HepG2 (cell line): ENCODE results near the gene SAA4. TPM values are rescaled to one million over a fixed set of nuclear protein-coding genes. Genes with fewer than 3 reads are reported as not detected.

Source experiments
- ADNP ChIP-seq: sonication (generic); formaldehyde crosslinking; IDR thresholded peaks from 2 replicates; pipeline ENCODE4 v1.4.0; 2020; ENCODE audit warnings: missing genetic modification reagents
- ARNT ChIP-seq: fragments of 450-650 bp; IDR thresholded peaks from 2 replicates; pipeline ENCODE4 v1.6.1; 2017
- GLMP ChIP-seq: sonication (generic); formaldehyde crosslinking; IDR thresholded peaks from 2 replicates; pipeline ENCODE4 v1.9.0; 2021; ENCODE audit warnings: missing genetic modification reagents, mild to moderate bottlenecking, borderline replicate concordance
- NCOR1 ChIP-seq: fragments of 200-600 bp; sonication (generic); IDR thresholded peaks from 2 replicates; pipeline ENCODE4 v1.7.0; 2017; ENCODE audit warnings: antibody characterized with exemption, low read length, borderline replicate concordance
- NFATC3 ChIP-seq: sonication (generic); formaldehyde crosslinking; IDR thresholded peaks from 2 replicates; pipeline ENCODE4 v1.5.1; 2020; ENCODE audit warnings: mild to moderate bottlenecking, missing genetic modification reagents
- NKX3-1 ChIP-seq: sonication (generic); formaldehyde crosslinking; IDR thresholded peaks from 2 replicates; pipeline ENCODE4 v1.5.0; 2020; ENCODE audit warnings: missing genetic modification reagents
- NPAS2 ChIP-seq: sonication (generic); formaldehyde crosslinking; IDR thresholded peaks from 2 replicates; pipeline ENCODE4 v1.8.0; 2022; ENCODE audit warnings: mild to moderate bottlenecking, missing genetic modification reagents, borderline replicate concordance
- SPEN ChIP-seq: sonication (generic); formaldehyde crosslinking; IDR thresholded peaks from 2 replicates; pipeline ENCODE4 v1.5.1; 2020; ENCODE audit warnings: low read depth, mild to moderate bottlenecking, missing genetic modification reagents
- ZFP36L1 ChIP-seq: sonication (generic); formaldehyde crosslinking; IDR thresholded peaks from 2 replicates; pipeline ENCODE4 v1.8.0; 2022; ENCODE audit warnings: mild to moderate bottlenecking, missing genetic modification reagents, moderate library complexity
- ZFX ChIP-seq: sonication (generic); formaldehyde crosslinking; IDR thresholded peaks from 2 replicates; pipeline ENCODE4 v1.4.0; 2020; ENCODE audit warnings: mild to moderate bottlenecking, low read depth, missing genetic modification reagents, moderate library complexity
- ZNF263 ChIP-seq: sonication (generic); formaldehyde crosslinking; IDR thresholded peaks from 2 replicates; pipeline ENCODE4 v1.4.0; 2020; ENCODE audit warnings: missing genetic modification reagents
- ZNF547 ChIP-seq: sonication (generic); formaldehyde crosslinking; IDR thresholded peaks from 2 replicates; pipeline ENCODE4 v1.5.1; 2020; ENCODE audit warnings: mild to moderate bottlenecking, missing genetic modification reagents
- ZNF761 ChIP-seq: sonication (generic); formaldehyde crosslinking; conservative IDR thresholded peaks from 2 replicates; pipeline ENCODE4 v1.4.0; 2020; ENCODE audit warnings: mild to moderate bottlenecking, missing genetic modification reagents
- ZNF773 ChIP-seq: sonication (generic); formaldehyde crosslinking; IDR thresholded peaks from 2 replicates; pipeline ENCODE4 v1.4.0; 2020; ENCODE audit warnings: missing genetic modification reagents, borderline replicate concordance
- polyA plus RNA-seq, 8 experiments: library from polyadenylated mRNA; depleted of rRNA in 3 of 8; stranded (reverse) in 7 of 8; unstranded in 1 of 8; fragments of >200 nt; fragmentation: Illumina TruSeq in 4 of 8; extraction: Trizol in 4 of 8; gene quantifications; 2 replicates each; pipeline versions ENCODE4 v1.2.1 to v1.2.3, GENCODE V29; 2011 to 2016; ENCODE audit warnings: low read depth in 4 of 8, missing spikeins in 1 of 8, mixed read lengths in 1 of 8; ENCODE audit not compliant: insufficient read depth in 1 of 8
- total RNA-seq, 5 experiments: library from RNA; depleted of rRNA; stranded (reverse); fragments of >200 nt; fragmentation: Illumina TruSeq; extraction: Trizol; gene quantifications; 2 replicates each; pipeline ENCODE4 v1.2.3, GENCODE V29; 2016; ENCODE audit warnings: low read depth in 1 of 5
- TF ChIP-seq, protein P1 (sequence below): sonication (generic); formaldehyde crosslinking; IDR thresholded peaks from 2 replicates; pipeline ENCODE4 v1.5.0; 2020; ENCODE audit warnings: mild to moderate bottlenecking, missing genetic modification reagents
- TF ChIP-seq, protein P2 (sequence below): sonication (generic); formaldehyde crosslinking; IDR thresholded peaks from 2 replicates; pipeline ENCODE4 v1.4.0; 2020; ENCODE audit warnings: missing genetic modification reagents
- TF ChIP-seq, protein P3 (sequence below): sonication (generic); formaldehyde crosslinking; IDR thresholded peaks from 2 replicates; pipeline ENCODE4 v1.5.1; 2020; ENCODE audit warnings: missing genetic modification reagents, mild to moderate bottlenecking, borderline replicate concordance
- TF ChIP-seq, protein P4 (sequence below): sonication (generic); formaldehyde crosslinking; IDR thresholded peaks from 2 replicates; pipeline ENCODE4 v1.8.0; 2023; ENCODE audit warnings: mild to moderate bottlenecking, missing genetic modification reagents

The SAA4 gene
- total and polyA plus RNA-seq, 2 of the 13 experiments (the other 11 are each of a cell fraction or from before 2014, with no cell fraction given) = 53.4 to 253 TPM

GRCh38 chr11:18235394-18236334 lies 938 bp downstream of the SAA4 start (continued):
- TF ChIP-seq, protein P1, sequence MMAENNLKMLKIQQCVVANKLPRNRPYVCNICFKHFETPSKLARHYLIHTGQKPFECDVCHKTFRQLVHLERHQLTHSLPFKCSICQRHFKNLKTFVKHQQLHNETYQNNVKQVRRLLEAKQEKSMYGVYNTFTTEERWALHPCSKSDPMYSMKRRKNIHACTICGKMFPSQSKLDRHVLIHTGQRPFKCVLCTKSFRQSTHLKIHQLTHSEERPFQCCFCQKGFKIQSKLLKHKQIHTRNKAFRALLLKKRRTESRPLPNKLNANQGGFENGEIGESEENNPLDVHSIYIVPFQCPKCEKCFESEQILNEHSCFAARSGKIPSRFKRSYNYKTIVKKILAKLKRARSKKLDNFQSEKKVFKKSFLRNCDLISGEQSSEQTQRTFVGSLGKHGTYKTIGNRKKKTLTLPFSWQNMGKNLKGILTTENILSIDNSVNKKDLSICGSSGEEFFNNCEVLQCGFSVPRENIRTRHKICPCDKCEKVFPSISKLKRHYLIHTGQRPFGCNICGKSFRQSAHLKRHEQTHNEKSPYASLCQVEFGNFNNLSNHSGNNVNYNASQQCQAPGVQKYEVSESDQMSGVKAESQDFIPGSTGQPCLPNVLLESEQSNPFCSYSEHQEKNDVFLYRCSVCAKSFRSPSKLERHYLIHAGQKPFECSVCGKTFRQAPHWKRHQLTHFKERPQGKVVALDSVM (CRISPR knock-in tag) = peak; percentile 91
- TF ChIP-seq NFATC3 (CRISPR knock-in tag) (no peak), GLMP (CRISPR knock-in tag) (no peak), NPAS2 (no peak), SPEN (CRISPR knock-in tag) (no peak), NKX3-1 (CRISPR knock-in tag) (no peak), ARNT (no peak), ZNF547 (CRISPR knock-in tag) (no peak), ZNF773 (CRISPR knock-in tag) (no peak), ZNF761 (CRISPR knock-in tag) (no peak), ZFX (CRISPR knock-in tag) (0 out of 2 replicates have a peak, but pooled peaks have one; percentile 16), ZNF263 (peak; percentile 68), NCOR1 (no peak), ZFP36L1 (CRISPR knock-in tag) (no peak), ADNP (CRISPR knock-in tag) (peak; percentile 13; the same call in 1 of the 2 replicates)
- TF ChIP-seq, protein P2, sequence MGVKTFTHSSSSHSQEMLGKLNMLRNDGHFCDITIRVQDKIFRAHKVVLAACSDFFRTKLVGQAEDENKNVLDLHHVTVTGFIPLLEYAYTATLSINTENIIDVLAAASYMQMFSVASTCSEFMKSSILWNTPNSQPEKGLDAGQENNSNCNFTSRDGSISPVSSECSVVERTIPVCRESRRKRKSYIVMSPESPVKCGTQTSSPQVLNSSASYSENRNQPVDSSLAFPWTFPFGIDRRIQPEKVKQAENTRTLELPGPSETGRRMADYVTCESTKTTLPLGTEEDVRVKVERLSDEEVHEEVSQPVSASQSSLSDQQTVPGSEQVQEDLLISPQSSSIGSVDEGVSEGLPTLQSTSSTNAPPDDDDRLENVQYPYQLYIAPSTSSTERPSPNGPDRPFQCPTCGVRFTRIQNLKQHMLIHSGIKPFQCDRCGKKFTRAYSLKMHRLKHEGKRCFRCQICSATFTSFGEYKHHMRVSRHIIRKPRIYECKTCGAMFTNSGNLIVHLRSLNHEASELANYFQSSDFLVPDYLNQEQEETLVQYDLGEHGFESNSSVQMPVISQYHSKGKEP (CRISPR knock-in tag) = no peak
- TF ChIP-seq, protein P3, sequence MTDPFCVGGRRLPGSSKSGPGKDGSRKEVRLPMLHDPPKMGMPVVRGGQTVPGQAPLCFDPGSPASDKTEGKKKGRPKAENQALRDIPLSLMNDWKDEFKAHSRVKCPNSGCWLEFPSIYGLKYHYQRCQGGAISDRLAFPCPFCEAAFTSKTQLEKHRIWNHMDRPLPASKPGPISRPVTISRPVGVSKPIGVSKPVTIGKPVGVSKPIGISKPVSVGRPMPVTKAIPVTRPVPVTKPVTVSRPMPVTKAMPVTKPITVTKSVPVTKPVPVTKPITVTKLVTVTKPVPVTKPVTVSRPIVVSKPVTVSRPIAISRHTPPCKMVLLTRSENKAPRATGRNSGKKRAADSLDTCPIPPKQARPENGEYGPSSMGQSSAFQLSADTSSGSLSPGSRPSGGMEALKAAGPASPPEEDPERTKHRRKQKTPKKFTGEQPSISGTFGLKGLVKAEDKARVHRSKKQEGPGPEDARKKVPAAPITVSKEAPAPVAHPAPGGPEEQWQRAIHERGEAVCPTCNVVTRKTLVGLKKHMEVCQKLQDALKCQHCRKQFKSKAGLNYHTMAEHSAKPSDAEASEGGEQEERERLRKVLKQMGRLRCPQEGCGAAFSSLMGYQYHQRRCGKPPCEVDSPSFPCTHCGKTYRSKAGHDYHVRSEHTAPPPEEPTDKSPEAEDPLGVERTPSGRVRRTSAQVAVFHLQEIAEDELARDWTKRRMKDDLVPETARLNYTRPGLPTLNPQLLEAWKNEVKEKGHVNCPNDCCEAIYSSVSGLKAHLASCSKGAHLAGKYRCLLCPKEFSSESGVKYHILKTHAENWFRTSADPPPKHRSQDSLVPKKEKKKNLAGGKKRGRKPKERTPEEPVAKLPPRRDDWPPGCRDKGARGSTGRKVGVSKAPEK = 0 out of 2 replicates have a peak, but pooled peaks have one; percentile 44
- TF ChIP-seq, protein P4, sequence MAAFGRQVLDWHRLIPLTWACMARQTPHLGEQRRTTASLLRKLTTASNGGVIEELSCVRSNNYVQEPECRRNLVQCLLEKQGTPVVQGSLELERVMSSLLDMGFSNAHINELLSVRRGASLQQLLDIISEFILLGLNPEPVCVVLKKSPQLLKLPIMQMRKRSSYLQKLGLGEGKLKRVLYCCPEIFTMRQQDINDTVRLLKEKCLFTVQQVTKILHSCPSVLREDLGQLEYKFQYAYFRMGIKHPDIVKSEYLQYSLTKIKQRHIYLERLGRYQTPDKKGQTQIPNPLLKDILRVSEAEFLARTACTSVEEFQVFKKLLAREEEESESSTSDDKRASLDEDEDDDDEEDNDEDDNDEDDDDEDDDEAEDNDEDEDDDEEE (CRISPR knock-in tag) = no peak
